MG63 (cell line): ENCODE results near the gene SLC9B2. TPM values are rescaled to one million over a fixed set of nuclear protein-coding genes. Genes with fewer than 3 reads are reported as not detected.

Source experiments
- DNase-seq: peaks from one replicate; pipeline ENCODE4 v3.0.0-alpha.2; 2020
- H3K27me3 ChIP-seq: fragments of 250-450 bp; sonication (Bioruptor Pico); 2 replicates; pipeline ENCODE4 v1.5.1; 2020; ENCODE audit warnings: mild to moderate bottlenecking, moderate library complexity
- H3K36me3 ChIP-seq: fragments of 250-450 bp; sonication (Bioruptor Pico); 2 replicates; pipeline ENCODE4 v1.5.1; 2020; ENCODE audit warnings: mild to moderate bottlenecking, moderate library complexity
- H3K4me3 ChIP-seq: fragments of 250-450 bp; sonication (Bioruptor Pico); 2 replicates; pipeline ENCODE4 v1.5.1; 2020; ENCODE audit warnings: mild to moderate bottlenecking, moderate library complexity
- H3K9me3 ChIP-seq: fragments of 250-450 bp; sonication (Bioruptor Pico); 2 replicates; pipeline ENCODE4 v1.5.1; 2020; ENCODE audit warnings: mild to moderate bottlenecking, moderate library complexity
- total RNA-seq: library from RNA; depleted of rRNA; stranded (reverse); fragments of >200 nt; shearing (Covaris generic); gene quantifications from 2 replicates; pipeline ENCODE4 v1.2.3, GENCODE V29; 2014; ENCODE audit warnings: low replicate concordance; rRNA removed

SLC9B2 gene
- total RNA-seq, result 13.6 and 14.3 TPM in 2 replicates

GRCh38 chr4:103076747-103077347 lies at the start of gene SLC9B2:
Gene SLC9B2 (minus strand): TSS chr4:103076761. CDS start chr4:103067550, 9,211 bp downstream.
- peak within 1 kb of the TSS; percentile 63 for H3K4me3 ChIP-seq
- no peaks in the 10 kb centered on the region for H3K9me3 ChIP-seq
- H3K27me3 ChIP-seq, result no peaks in the 10 kb centered on the region
- H3K36me3 ChIP-seq, result no peaks in the 10 kb centered on the region
- no peak for DNase-seq

DNA sequence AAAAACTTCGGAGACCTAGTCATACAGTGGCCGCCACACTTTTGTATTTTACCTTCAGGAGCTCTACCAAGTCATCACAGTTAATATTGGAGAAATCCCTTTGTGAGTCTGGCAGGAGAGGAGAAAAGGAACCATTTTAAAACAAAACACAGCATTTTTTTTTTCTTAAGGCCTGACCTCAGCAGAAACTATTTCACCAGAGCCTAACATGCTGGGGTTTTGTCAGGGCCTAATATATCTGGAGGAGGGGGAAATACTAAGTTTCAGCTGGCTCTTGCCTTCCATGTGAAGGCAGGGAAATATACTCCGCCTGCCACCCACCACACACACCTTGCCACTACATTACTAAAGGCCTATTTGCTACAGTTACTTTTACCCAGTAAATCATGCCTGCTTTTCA lies 49.6 kb upstream of the SLC9B2 start:
- peaks cover 48% of the 10 kb centered on the region for H3K36me3 ChIP-seq
- H3K27me3 ChIP-seq, result no peaks in the 10 kb centered on the region
- no peak overlapping the region for H3K4me3 ChIP-seq
- no peak for DNase-seq
- H3K9me3 ChIP-seq, result no peaks in the 10 kb centered on the region

DNA sequence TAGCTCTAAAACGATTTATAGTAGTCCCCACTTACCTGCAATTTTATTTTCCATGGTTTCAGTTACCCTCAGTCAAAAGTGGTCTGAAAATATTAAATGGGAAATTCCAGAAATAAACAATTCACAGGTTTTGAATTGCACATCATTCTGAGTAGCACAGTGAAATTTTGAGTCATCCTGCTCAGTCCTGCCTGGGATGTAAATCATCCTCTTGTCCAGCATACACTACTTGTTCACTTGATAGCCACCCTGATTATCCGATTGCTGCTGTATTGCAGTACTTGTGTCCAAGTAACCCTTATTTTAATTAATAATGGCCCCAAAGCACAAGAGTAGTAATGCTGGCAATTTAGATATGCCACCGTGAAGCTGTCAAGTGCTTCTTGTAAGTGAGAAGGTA lies 46.6 kb upstream of the SLC9B2 start:
- no peak for DNase-seq
- Histone ChIP-seq H3K27me3 (no peaks in the 10 kb centered on the region), H3K4me3 (no peak overlapping the region), H3K36me3 (peaks cover 38% of the 10 kb centered on the region), H3K9me3 (no peaks in the 10 kb centered on the region)

DNA sequence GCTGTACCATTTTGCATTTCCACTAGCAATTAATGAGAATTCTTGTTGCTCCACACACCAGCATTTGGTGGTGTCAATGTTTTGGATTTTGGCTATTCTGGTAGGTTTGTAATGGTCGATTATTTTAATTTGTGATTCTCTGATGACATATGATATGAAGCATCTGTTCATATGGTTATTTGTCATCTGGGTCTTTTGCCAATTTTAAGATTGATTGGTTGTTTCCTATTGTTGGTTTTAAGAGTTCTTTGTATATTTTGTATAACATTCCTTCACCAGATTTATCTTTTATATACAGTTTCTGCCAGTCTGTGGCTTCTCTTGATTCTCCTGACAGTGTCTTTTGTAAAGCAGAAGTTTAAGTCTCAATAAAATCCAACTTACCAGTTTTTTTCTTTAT lies 41.6 kb upstream of the SLC9B2 start:
- H3K9me3 ChIP-seq, result no peaks in the 10 kb centered on the region
- H3K4me3 ChIP-seq, result no peak overlapping the region
- no peaks in the 10 kb centered on the region for H3K27me3 ChIP-seq
- H3K36me3 ChIP-seq, result peaks cover 36% of the 10 kb centered on the region
- no peak for DNase-seq

DNA sequence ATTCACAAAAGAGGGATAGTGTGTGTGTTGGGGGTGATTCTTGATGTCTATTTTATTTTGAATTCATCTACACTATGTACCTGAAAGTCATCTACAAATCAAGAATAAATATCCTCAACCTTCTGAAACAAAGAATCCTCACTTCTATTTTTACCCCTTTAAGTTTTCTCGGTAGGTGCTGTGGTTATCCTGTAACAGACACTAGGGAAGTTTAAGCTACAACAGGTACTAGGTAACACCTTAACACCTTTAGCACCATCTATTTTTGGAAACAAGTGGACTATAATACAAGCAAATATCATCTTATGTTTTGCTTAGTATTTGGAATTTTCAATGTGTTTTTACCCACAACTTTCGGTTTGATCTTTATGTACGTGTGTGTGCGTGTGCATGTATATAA lies 35.0 kb upstream of the SLC9B2 start:
- DNase-seq, result no peak
- H3K36me3 ChIP-seq, result peaks cover 17% of the 10 kb centered on the region

GRCh38 chr4:103108542-103108941 lies 32.0 kb upstream of the SLC9B2 start:
- DNase-seq, result no peak
- no peaks in the 10 kb centered on the region for H3K27me3 ChIP-seq
- peaks cover 17% of the 10 kb centered on the region for H3K36me3 ChIP-seq
- H3K4me3 ChIP-seq, result no peak overlapping the region
- no peaks in the 10 kb centered on the region for H3K9me3 ChIP-seq

More for the DNA sequence above, 35.0 kb upstream of the SLC9B2 start:
- Histone ChIP-seq H3K9me3 (no peaks in the 10 kb centered on the region), H3K4me3 (no peak overlapping the region), H3K27me3 (no peaks in the 10 kb centered on the region)

- Histone ChIP-seq H3K4me3 (no peak overlapping the region), H3K27me3 (no peaks in the 10 kb centered on the region), H3K9me3 (no peaks in the 10 kb centered on the region), H3K36me3 (peaks cover 16% of the 10 kb centered on the region)
- DNase-seq, result no peak
Measured at GRCh38 chr4:103105558-103106356, 29.2 kb upstream of the SLC9B2 start.

DNA sequence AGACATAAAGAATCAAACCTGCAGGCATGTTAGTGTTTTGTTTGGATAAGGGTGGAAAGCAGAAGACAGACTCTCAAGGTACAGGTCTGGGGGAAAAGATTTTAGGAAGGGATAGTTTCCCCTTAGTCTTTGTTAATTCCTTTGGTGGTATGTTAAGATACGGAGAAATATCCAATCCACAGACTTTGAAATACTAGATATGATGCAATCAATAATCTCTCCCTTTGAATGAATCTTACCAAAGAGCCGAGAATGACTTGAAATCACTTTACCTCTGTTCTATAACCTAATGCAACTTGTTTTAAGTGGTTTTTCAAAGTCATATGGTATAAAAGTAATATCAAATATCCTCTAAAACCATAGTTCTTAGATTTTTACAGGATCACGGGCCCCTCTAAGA lies 28.3 kb upstream of the SLC9B2 start:
- Histone ChIP-seq H3K4me3 (no peak overlapping the region), H3K36me3 (peaks cover 11% of the 10 kb centered on the region), H3K9me3 (no peaks in the 10 kb centered on the region), H3K27me3 (no peaks in the 10 kb centered on the region)
- no peak for DNase-seq

DNA sequence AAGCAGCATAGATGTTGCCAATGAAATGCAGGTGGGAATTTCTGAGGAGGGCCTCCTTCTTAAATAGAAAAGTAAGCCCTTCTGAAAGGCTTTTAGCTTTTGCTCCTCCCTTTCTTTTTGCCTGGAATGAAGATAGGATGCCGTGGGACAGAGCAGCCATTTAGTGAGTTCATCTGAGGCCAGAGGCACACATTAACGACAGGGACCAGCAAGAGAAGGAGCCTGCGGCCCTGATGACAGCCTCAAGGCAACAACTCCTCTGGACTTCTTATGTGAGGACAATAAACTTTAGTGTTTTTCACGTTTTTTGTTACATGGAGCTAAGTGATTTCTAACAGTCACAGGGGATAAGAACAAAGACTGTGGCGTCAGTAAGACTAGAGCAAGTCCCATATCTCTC lies 24.1 kb upstream of the SLC9B2 start:
- no peak overlapping the region for H3K4me3 ChIP-seq
- H3K27me3 ChIP-seq, result no peaks in the 10 kb centered on the region
- DNase-seq, result no peak
- no peaks in the 10 kb centered on the region for H3K36me3 ChIP-seq
- no peaks in the 10 kb centered on the region for H3K9me3 ChIP-seq

GRCh38 chr4:103099691-103100392 lies 23.3 kb upstream of the SLC9B2 start, which contains the start of gene BDH2:
Gene BDH2 (minus strand): TSS chr4:103099834. CDS start chr4:103096254, 3,580 bp downstream.
- DNase-seq, result peak; percentile 26
- H3K27me3 ChIP-seq, result no peaks in the 10 kb centered on the region
- H3K9me3 ChIP-seq, result no peaks in the 10 kb centered on the region
- no peaks in the 10 kb centered on the region for H3K36me3 ChIP-seq
- H3K4me3 ChIP-seq, result peak within 1 kb of the TSS; percentile 32

- no peaks in the 10 kb centered on the region for H3K36me3 ChIP-seq
- no peak for DNase-seq
- H3K4me3 ChIP-seq, result peak overlapping the region; percentile 32; the same call in 1 of the 2 replicates
- H3K27me3 ChIP-seq, result no peaks in the 10 kb centered on the region
- H3K9me3 ChIP-seq, result no peaks in the 10 kb centered on the region
Measured at GRCh38 chr4:103098756-103099440, 22.3 kb upstream of the SLC9B2 start.

- Histone ChIP-seq H3K9me3 (no peaks in the 10 kb centered on the region), H3K27me3 (no peaks in the 10 kb centered on the region), H3K4me3 (no peak overlapping the region), H3K36me3 (no peaks in the 10 kb centered on the region)
- no peak for DNase-seq
Measured at GRCh38 chr4:103098341-103098740, 21.8 kb upstream of the SLC9B2 start.

GRCh38 chr4:103097112-103097511 lies 20.6 kb upstream of the SLC9B2 start:
- DNase-seq, result no peak
- H3K27me3 ChIP-seq, result no peaks in the 10 kb centered on the region
- H3K36me3 ChIP-seq, result no peaks in the 10 kb centered on the region
- H3K9me3 ChIP-seq, result no peaks in the 10 kb centered on the region
- H3K4me3 ChIP-seq, result no peak overlapping the region

GRCh38 chr4:103095080-103095479 lies 18.5 kb upstream of the SLC9B2 start:
- Histone ChIP-seq H3K9me3 (no peaks in the 10 kb centered on the region), H3K4me3 (no peak overlapping the region), H3K36me3 (no peaks in the 10 kb centered on the region), H3K27me3 (no peaks in the 10 kb centered on the region)
- DNase-seq, result no peak

DNA sequence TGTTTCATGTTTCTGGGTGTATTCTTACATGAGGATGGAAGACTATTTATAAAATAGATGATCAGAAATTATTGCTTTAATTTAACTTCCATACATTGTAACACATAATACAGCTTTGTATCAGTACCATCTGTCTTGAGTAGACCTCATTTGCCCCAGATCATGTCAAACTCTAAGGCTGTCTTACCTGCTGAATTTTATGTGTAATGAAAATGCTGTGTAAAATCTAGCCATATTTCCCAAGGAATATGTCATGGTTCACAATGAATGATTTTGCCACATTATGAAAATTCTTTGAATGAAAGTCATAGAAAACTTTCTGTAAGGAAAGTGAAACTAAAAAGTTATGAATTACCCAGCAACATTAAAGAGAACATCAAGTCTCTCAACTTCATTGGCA lies 15.7 kb upstream of the SLC9B2 start:
- no peak for DNase-seq
- no peak overlapping the region for H3K4me3 ChIP-seq
- H3K36me3 ChIP-seq, result no peaks in the 10 kb centered on the region
- no peaks in the 10 kb centered on the region for H3K9me3 ChIP-seq
- no peaks in the 10 kb centered on the region for H3K27me3 ChIP-seq

DNA sequence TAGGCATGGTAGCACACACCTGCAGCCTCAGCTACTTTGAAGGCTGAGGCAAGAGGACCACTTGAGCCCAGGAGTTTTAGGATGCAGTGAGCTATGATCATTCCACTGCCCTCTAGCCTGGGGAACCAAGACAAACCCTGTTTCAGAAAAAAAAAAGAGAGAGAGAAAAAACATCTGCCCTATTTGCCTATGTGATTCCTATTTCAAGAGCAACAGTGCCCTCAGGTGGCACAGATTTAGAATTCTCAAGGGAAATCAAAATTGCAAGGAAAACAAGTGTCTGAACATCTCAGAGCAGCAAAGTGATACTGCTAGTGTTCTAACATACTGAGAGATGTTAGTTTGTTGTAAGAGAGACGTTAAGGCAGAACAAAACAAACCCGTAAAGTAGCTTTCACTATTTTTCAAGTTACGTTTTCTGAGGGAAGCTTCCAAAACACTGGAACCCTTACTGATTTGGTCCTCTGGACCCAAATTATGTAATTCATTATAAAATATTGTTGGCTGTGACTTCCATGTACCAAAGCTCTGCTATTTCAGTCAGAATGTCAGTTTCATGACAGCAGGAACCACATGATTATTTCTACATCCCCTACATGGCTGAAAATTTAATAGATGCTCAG lies 15.2 kb upstream of the SLC9B2 start:
- no peak for DNase-seq
- Histone ChIP-seq H3K4me3 (no peak overlapping the region), H3K9me3 (no peaks in the 10 kb centered on the region), H3K36me3 (no peaks in the 10 kb centered on the region), H3K27me3 (no peaks in the 10 kb centered on the region)
